ENCODE results near the gene PGAP2.
"Not testable (repeated sequence)": the region's sequence is repeated elsewhere in the genome, so short reads cannot be mapped to it uniquely, and the experiment has no call there.

Gene PGAP2

DNA sequence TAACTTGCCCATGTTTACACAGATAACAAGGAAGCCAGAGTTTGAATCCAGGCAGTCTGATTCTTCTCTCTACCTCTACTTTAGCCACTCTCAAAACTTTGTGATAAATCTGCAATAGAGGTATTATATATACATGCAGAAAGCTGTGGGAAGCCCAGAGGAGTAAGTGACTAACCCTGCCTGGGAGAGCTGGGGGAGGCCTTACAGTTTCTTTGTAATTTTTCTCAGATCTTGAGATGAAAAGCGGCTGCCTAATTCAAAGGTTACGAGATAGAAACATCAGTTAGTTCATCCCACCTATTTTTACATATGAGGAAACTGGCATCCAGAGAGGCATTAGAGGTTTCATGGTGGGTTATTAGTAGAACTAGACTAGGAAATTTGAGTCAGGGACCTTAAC is 52.0 kb downstream of the PGAP2 start:
- Histone ChIP-seq H3K4me3 (ENCODE audit: low read depth in 1 of 2, low read length in 2 of 2) (no peak overlapping the region), H3K27me3 (ENCODE audit: control insufficient read depth in 1 of 2, insufficient read depth in 2 of 2, low read length in 2 of 2) (no peaks in the 10 kb centered on the region), H3K27ac (ENCODE audit: low read depth, low read length) (no peak overlapping the region), H3K4me1 (ENCODE audit: insufficient read depth, low read length) (peaks cover 61% of the 10 kb centered on the region), H3K9me3 (ENCODE audit: low read length) (no peaks in the 10 kb centered on the region), H3K36me3 (ENCODE audit: insufficient read depth, low read length) (no peaks in the 10 kb centered on the region), H3K9ac (ENCODE audit: low read length) (no peak overlapping the region)

DNA sequence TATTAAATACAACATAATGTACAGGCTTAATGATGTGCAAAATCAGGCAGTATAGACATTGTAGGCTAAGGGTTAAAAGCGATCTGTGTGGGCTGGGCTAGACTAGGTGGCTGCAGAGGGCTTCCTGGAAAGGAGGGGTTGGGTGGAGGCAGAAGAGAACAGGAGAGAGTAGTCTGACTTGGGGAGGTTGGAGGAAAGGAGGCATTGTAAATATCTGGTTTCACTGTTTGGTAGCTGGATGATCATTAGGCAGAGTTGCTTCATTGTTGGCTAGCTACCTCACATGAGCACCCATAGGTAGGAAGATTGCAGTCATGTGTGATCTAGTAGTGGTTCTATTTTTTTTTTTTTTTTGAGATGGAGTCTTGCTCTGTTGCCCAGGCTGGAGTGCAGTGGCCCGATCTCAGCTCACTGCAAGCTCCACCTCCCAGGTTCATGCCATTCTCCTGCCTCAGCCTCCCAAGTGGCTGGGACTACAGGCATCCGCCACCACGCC is 52.6 kb downstream of the PGAP2 start:
- peaks cover 67% of the 10 kb centered on the region for H3K4me1 ChIP-seq (ENCODE audit: insufficient read depth, low read length)
- not testable (repeated sequence) for H3K9me3 ChIP-seq (ENCODE audit: low read length); H3K36me3 ChIP-seq (ENCODE audit: insufficient read depth, low read length); H3K9ac ChIP-seq (ENCODE audit: low read length); H3K27me3 ChIP-seq (ENCODE audit: control insufficient read depth in 1 of 2, insufficient read depth in 2 of 2, low read length in 2 of 2); H3K4me3 ChIP-seq (ENCODE audit: low read depth in 1 of 2, low read length in 2 of 2); H3K27ac ChIP-seq (ENCODE audit: low read depth, low read length)

DNA sequence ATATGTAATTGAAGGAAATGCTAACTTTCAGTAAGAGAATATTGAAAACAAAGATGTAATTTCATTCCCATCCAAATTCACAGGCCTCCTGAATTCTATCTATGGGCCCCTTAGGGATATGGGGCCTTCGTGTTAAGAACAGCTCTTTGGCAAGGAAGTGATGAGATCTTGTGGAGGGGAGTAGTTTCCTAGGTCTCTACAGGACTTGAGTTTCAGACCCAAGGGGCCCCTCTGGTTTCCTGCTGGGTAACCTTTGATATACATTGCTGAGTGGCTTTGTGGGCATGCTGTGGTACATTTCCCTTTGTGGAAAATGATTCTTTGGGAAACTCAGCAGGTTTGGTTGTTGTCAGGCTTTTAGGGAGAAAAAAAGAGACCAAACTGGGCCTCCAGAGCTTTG is 53.3 kb downstream of the PGAP2 start:
- no peaks in the 10 kb centered on the region for H3K9me3 ChIP-seq (ENCODE audit: low read length)
- no peaks in the 10 kb centered on the region for H3K36me3 ChIP-seq (ENCODE audit: insufficient read depth, low read length)
- H3K27ac ChIP-seq (ENCODE audit: low read depth, low read length) = no peak overlapping the region
- H3K4me1 ChIP-seq (ENCODE audit: insufficient read depth, low read length) = peaks cover 71% of the 10 kb centered on the region
- no peaks in the 10 kb centered on the region for H3K27me3 ChIP-seq (ENCODE audit: control insufficient read depth in 1 of 2, insufficient read depth in 2 of 2, low read length in 2 of 2)
- H3K4me3 ChIP-seq (ENCODE audit: low read depth in 1 of 2, low read length in 2 of 2) = no peak overlapping the region
- H3K9ac ChIP-seq (ENCODE audit: low read length) = no peak overlapping the region

DNA sequence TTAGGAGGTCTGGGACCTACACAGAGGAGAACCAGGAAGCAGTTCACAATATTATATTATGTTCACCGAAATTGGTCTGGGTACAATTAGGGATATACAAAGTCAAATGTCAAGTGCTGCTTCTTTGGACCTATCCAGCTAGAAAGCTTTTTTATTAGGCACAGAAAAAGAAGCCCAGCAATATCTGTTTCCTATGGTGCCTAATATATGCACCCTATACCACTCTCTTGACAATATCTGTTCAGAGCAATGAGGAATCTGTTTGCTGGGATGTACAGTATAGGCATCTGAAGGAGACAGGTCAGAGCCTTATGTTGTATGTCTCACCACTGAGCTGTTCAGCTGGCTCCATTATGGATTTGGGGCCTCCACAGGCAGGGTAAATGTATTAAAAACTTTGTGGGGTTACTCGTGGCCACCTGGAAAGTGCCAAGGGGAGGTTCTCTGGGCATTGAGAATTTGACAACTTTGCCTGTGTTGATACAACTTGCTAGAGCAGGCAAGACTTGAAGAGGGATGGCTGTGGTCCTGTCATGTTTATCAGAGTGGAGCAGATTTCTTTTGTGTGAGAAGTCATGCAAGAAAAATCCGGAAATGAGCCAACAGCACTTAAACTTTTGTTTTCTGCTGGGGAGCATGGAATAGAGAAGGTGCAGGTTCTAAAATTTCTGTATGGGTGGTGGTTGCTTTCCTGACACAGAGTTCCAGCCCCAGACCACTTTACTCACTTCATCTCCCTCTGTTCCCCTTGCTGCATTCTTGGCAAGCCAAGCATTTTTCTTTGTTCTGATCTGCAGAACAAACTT is 57.2 kb downstream of the PGAP2 start:
- H3K4me3 ChIP-seq (ENCODE audit: low read depth in 1 of 2, low read length in 2 of 2) = no peak overlapping the region
- H3K27me3 ChIP-seq (ENCODE audit: control insufficient read depth in 1 of 2, insufficient read depth in 2 of 2, low read length in 2 of 2) = no peaks in the 10 kb centered on the region
- no peak overlapping the region for H3K9ac ChIP-seq (ENCODE audit: low read length)
- H3K4me1 ChIP-seq (ENCODE audit: insufficient read depth, low read length) = peaks cover 47% of the 10 kb centered on the region
- H3K9me3 ChIP-seq (ENCODE audit: low read length) = no peaks in the 10 kb centered on the region
- peak overlapping the region; percentile 14 for H3K27ac ChIP-seq (ENCODE audit: low read depth, low read length)
- no peaks in the 10 kb centered on the region for H3K36me3 ChIP-seq (ENCODE audit: insufficient read depth, low read length)

DNA sequence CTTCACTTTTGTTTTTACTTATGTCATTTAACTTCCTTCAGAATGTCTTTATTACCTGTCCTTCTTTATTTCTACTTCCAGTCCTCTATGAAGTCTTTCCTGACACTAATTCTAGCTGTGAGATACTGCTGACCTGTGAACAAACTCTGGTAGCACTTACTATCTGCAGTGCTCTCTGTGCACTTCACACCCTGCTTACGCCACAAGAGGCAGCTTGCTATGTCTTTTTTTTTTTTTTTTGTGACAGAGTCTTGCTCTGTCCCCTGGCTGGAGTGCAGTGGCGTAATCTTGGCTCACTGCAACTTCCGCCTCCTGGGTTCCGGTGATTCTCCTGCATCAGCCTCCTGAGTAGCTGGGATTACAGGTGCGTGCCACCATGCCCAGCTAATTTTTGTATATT is 57.8 kb downstream of the PGAP2 start:
- no peak overlapping the region for H3K9ac ChIP-seq (ENCODE audit: low read length)
- peak overlapping the region; percentile 14 for H3K27ac ChIP-seq (ENCODE audit: low read depth, low read length)
- no peaks in the 10 kb centered on the region for H3K9me3 ChIP-seq (ENCODE audit: low read length)
- H3K36me3 ChIP-seq (ENCODE audit: insufficient read depth, low read length) = no peaks in the 10 kb centered on the region
- H3K4me3 ChIP-seq (ENCODE audit: low read depth in 1 of 2, low read length in 2 of 2) = no peak overlapping the region
- H3K27me3 ChIP-seq (ENCODE audit: control insufficient read depth in 1 of 2, insufficient read depth in 2 of 2, low read length in 2 of 2) = no peaks in the 10 kb centered on the region
- H3K4me1 ChIP-seq (ENCODE audit: insufficient read depth, low read length) = peaks cover 44% of the 10 kb centered on the region

DNA sequence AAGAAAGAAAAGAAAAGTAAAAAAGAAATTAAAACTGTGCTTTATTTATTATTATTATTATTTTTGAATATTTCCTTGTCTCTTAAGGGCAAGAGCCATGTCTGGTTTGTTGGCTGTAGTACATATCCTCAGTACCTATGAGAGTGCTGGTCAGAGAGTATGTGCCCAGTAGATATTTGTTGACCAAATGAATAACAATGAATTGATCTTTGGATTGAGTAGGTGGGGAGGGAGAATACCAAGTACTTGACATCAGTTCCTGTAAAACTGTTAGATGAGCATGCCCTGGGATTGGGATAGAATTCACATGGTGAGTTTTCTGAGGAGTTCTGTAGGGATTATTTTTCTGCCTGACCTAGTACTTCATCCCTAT is 58.5 kb downstream of the PGAP2 start:
- Histone ChIP-seq H3K27ac (ENCODE audit: low read depth, low read length) (peak overlapping the region; percentile 54), H3K9me3 (ENCODE audit: low read length) (no peaks in the 10 kb centered on the region), H3K4me3 (ENCODE audit: low read depth in 1 of 2, low read length in 2 of 2) (no peak overlapping the region), H3K9ac (ENCODE audit: low read length) (no peak overlapping the region), H3K27me3 (ENCODE audit: control insufficient read depth in 1 of 2, insufficient read depth in 2 of 2, low read length in 2 of 2) (no peaks in the 10 kb centered on the region), H3K4me1 (ENCODE audit: insufficient read depth, low read length) (peaks cover 40% of the 10 kb centered on the region), H3K36me3 (ENCODE audit: insufficient read depth, low read length) (no peaks in the 10 kb centered on the region)

DNA sequence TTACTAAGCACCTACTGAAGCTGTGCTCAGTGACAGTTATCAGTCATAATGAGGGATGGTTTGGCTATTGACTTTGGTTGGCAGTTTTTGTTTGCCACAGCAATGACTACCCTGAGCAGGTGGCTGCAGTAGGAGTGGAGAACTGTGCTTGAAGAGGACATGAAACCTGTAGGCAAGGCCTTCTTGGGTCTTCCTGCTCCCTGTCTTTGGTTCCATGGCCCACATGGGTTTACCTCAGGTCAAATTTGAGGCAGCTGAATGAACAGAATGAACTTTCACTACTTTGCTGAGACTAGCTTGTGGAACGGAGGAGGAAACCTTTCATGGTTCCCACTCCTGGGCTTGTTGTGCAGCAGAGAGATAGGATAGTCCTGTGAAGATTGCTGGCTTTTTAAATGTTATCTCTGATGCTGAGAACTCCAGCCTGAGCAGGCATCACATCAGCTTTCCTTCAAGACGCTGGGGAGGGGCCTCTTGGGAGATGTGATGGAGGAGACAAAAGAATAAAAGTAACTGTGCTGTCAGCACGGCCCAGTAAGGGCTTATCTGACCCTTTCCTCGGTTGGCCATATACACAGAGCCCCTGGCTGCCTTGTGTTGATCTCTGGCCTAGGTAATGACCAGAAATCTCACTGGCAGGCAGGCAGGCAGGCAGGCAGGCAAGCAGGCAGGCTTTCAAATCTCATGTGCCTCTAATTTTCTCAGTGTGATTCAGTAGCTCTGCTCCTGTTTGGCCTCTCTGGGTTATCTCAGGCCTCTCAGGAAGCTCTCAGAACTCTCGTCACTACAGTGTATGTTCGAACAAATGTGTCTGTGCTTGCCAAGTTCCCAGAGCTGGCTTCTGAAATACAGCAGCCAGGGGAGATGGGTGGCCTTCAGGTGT is 59.1 kb downstream of the PGAP2 start:
- H3K27me3 ChIP-seq (ENCODE audit: control insufficient read depth in 1 of 2, insufficient read depth in 2 of 2, low read length in 2 of 2) = no peaks in the 10 kb centered on the region
- H3K27ac ChIP-seq (ENCODE audit: low read depth, low read length) = peak overlapping the region; percentile 54
- no peak overlapping the region for H3K4me3 ChIP-seq (ENCODE audit: low read depth in 1 of 2, low read length in 2 of 2)
- H3K9me3 ChIP-seq (ENCODE audit: low read length) = no peaks in the 10 kb centered on the region
- no peak overlapping the region for H3K9ac ChIP-seq (ENCODE audit: low read length)
- H3K4me1 ChIP-seq (ENCODE audit: insufficient read depth, low read length) = peaks cover 40% of the 10 kb centered on the region
- no peaks in the 10 kb centered on the region for H3K36me3 ChIP-seq (ENCODE audit: insufficient read depth, low read length)

DNA sequence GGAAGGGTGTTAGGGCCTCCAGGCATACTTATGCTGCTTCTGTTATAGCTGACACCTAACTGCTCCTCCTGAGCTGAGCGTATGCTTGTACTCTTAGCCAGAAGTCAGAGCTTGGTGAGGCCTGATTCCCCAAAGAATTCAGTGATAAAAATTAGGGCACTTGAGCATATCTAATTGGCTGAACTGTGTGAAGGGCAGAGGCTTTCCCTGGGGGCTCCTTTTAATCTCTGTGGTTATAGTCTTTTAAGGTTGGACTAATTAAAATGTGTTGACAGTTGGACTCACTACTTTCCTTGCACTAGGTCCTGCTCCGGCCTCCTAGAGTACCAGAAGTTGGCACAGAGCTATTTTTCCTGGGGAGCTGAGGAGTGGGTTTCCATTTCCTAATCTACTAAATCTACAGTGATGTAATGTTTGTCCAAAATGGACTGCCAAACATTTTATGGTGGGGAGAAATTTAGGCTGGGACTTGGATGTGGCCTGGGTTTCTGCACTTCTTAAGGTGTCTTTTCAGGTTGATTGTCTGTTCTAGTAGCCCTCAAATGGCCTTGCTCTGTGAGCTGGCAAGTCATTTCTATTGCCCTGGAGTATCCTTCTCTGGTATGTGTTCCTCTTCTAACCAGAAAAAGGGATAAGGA is 65.5 kb downstream of the PGAP2 start:
- Histone ChIP-seq H3K4me1 (ENCODE audit: insufficient read depth, low read length) (peaks cover 25% of the 10 kb centered on the region), H3K27me3 (ENCODE audit: control insufficient read depth in 1 of 2, insufficient read depth in 2 of 2, low read length in 2 of 2) (no peaks in the 10 kb centered on the region)

More for the DNA sequence above, 65.5 kb downstream of the PGAP2 start:
- Histone ChIP-seq H3K27ac (ENCODE audit: low read depth, low read length) (no peak overlapping the region), H3K4me3 (ENCODE audit: low read depth in 1 of 2, low read length in 2 of 2) (no peak overlapping the region), H3K9ac (ENCODE audit: low read length) (no peak overlapping the region), H3K36me3 (ENCODE audit: insufficient read depth, low read length) (no peaks in the 10 kb centered on the region), H3K9me3 (ENCODE audit: low read length) (no peaks in the 10 kb centered on the region)
